MG63 (cell line): ENCODE results near the gene ERCC2. TPM values are rescaled to one million over a fixed set of nuclear protein-coding genes. Genes with fewer than 3 reads are reported as not detected.

Experiments
- DNase-seq: peaks from one replicate; pipeline ENCODE4 v3.0.0-alpha.2; 2020
- H3K27me3 ChIP-seq: fragments of 250-450 bp; sonication (Bioruptor Pico); 2 replicates; pipeline ENCODE4 v1.5.1; 2020; ENCODE audit warnings: mild to moderate bottlenecking, moderate library complexity
- H3K36me3 ChIP-seq: fragments of 250-450 bp; sonication (Bioruptor Pico); 2 replicates; pipeline ENCODE4 v1.5.1; 2020; ENCODE audit warnings: mild to moderate bottlenecking, moderate library complexity
- H3K4me3 ChIP-seq: fragments of 250-450 bp; sonication (Bioruptor Pico); 2 replicates; pipeline ENCODE4 v1.5.1; 2020; ENCODE audit warnings: mild to moderate bottlenecking, moderate library complexity
- H3K9me3 ChIP-seq: fragments of 250-450 bp; sonication (Bioruptor Pico); 2 replicates; pipeline ENCODE4 v1.5.1; 2020; ENCODE audit warnings: mild to moderate bottlenecking, moderate library complexity
- total RNA-seq: library from RNA; depleted of rRNA; stranded (reverse); fragments of >200 nt; shearing (Covaris generic); gene quantifications from 2 replicates; pipeline ENCODE4 v1.2.3, GENCODE V29; 2014; ENCODE audit warnings: low replicate concordance; rRNA removed

ERCC2 gene
- total RNA-seq, 1 experiment from 2014 or later: 71.9 TPM

- no peak overlapping the region for H3K4me3 ChIP-seq
- peaks cover 7% of the 10 kb centered on the region; the same call in 1 of the 2 replicates for H3K36me3 ChIP-seq
- H3K27me3 ChIP-seq: no peaks in the 10 kb centered on the region
- no peaks in the 10 kb centered on the region; the same call in 1 of the 2 replicates for H3K9me3 ChIP-seq
- DNase-seq: no peak
Measured at GRCh38 chr19:45305007-45305406, 65.4 kb downstream of the ERCC2 start.

- H3K27me3 ChIP-seq: no peaks in the 10 kb centered on the region
- H3K9me3 ChIP-seq: no peaks in the 10 kb centered on the region; the same call in 1 of the 2 replicates
- peaks cover 14% of the 10 kb centered on the region for H3K36me3 ChIP-seq
- H3K4me3 ChIP-seq: no peak overlapping the region
- no peak for DNase-seq
Measured at GRCh38 chr19:45304141-45304926, 66.0 kb downstream of the ERCC2 start.

GRCh38 chr19:45303269-45304060, 66.9 kb downstream of the ERCC2 start:
- Histone ChIP-seq H3K36me3 (peaks cover 14% of the 10 kb centered on the region), H3K4me3 (no peak overlapping the region), H3K27me3 (no peaks in the 10 kb centered on the region), H3K9me3 (no peaks in the 10 kb centered on the region; the same call in 1 of the 2 replicates)
- DNase-seq: no peak

- Histone ChIP-seq H3K27me3 (no peaks in the 10 kb centered on the region), H3K36me3 (peaks cover 14% of the 10 kb centered on the region), H3K9me3 (no peaks in the 10 kb centered on the region; the same call in 1 of the 2 replicates), H3K4me3 (no peak overlapping the region)
- no peak for DNase-seq
Measured at GRCh38 chr19:45302416-45302815, 68.0 kb downstream of the ERCC2 start.

Other genes with a start within 250 kb of the ERCC2 start
- gene NKPD1, start 209.6 kb downstream of the ERCC2 start, total RNA-seq: 0.91 TPM in 1 of 2 replicates, not detected in the other
- gene TRAPPC6A, start 192.3 kb downstream of the ERCC2 start, total RNA-seq: 9.5 and 28.6 TPM in 2 replicates
- 1.9 and 22.6 TPM in 2 replicates for gene BLOC1S3, start 191.8 kb downstream of the ERCC2 start, total RNA-seq
- gene EXOC3L2, start 125.2 kb downstream of the ERCC2 start, total RNA-seq: not detected in 2 replicates
- gene MARK4, start 119.3 kb downstream of the ERCC2 start, total RNA-seq: 10.1 and 12.0 TPM in 2 replicates
- gene CKM, start 47.7 kb downstream of the ERCC2 start, total RNA-seq: not detected in 2 replicates
- gene KLC3, start 29.8 kb downstream of the ERCC2 start, total RNA-seq: not detected in 2 replicates
- 5.5 and 7.3 TPM in 2 replicates for gene PPP1R13L, start 34.5 kb upstream of the ERCC2 start, total RNA-seq
- 27.1 and 44.0 TPM in 2 replicates for gene POLR1G, start 36.1 kb upstream of the ERCC2 start, total RNA-seq
- 118 and 167 TPM in 2 replicates for gene ERCC1, start 53.3 kb upstream of the ERCC2 start, total RNA-seq
- gene FOSB, start 97.4 kb upstream of the ERCC2 start, total RNA-seq: 0.33 TPM in 1 of 2 replicates, not detected in the other
- 4.9 and 6.1 TPM in 2 replicates for gene RTN2, start 126.5 kb upstream of the ERCC2 start, total RNA-seq
- gene PPM1N, start 127.9 kb upstream of the ERCC2 start, total RNA-seq: 6.6 TPM in 1 of 2 replicates, not detected in the other
- 129 and 196 TPM in 2 replicates for gene VASP, start 136.9 kb upstream of the ERCC2 start, total RNA-seq
- 21.2 and 28.7 TPM in 2 replicates for gene OPA3, start 214.2 kb upstream of the ERCC2 start, total RNA-seq
- not detected in 2 replicates for gene GPR4, start 231.6 kb upstream of the ERCC2 start, total RNA-seq